Neural progenitor cell (in vitro differentiated cells): ENCODE results near the gene R3HDM4. TPM values are rescaled to one million over a fixed set of nuclear protein-coding genes. Genes with fewer than 3 reads are reported as not detected.

ENCODE experiments used
- DNase-seq: peaks from one replicate; pipeline ENCODE4 v3.0.0-alpha.2; 2016; ENCODE audit warnings: low spot score
- H2AFZ ChIP-seq: fragments of 200-600 bp; sonication (generic); replicated peaks from 2 replicates; pipeline ENCODE4 v1.6.1; 2016; ENCODE audit warnings: antibody characterized with exemption
- H3F3A ChIP-seq: fragments of 200-600 bp; sonication (generic); 2 replicates; pipeline ENCODE4 v1.6.1; 2016; ENCODE audit warnings: antibody characterized with exemption, low read depth
- H3K27ac ChIP-seq: fragments of 200-600 bp; sonication (generic); 2 replicates; pipeline ENCODE4 v1.5.1; 2016; ENCODE audit warnings: mild to moderate bottlenecking
- H3K27me3 ChIP-seq: fragments of 200-600 bp; sonication (generic); 2 replicates; pipeline ENCODE4 v1.6.1; 2016; ENCODE audit warnings: mild to moderate bottlenecking, moderate library complexity
- H3K36me3 ChIP-seq: fragments of 200-600 bp; sonication (generic); 2 replicates; pipeline ENCODE4 v1.5.1; 2016
- H3K4me1 ChIP-seq: fragments of 200-600 bp; sonication (generic); 2 replicates; pipeline ENCODE4 v1.6.1; 2016; ENCODE audit warnings: mixed run types
- H3K4me2 ChIP-seq: fragments of 200-600 bp; sonication (generic); 2 replicates; pipeline ENCODE4 v1.6.1; 2016
- H3K4me3 ChIP-seq: fragments of 200-600 bp; sonication (generic); 2 replicates; pipeline ENCODE4 v1.5.1; 2016
- H3K79me2 ChIP-seq: fragments of 200-600 bp; sonication (generic); 2 replicates; pipeline ENCODE4 v1.6.1; 2016; ENCODE audit warnings: low read depth
- H3K9ac ChIP-seq: fragments of 200-600 bp; sonication (generic); 2 replicates; pipeline ENCODE4 v1.6.1; 2016
- H3K9me3 ChIP-seq: fragments of 200-600 bp; sonication (generic); 2 replicates; pipeline ENCODE4 v1.5.1; 2016; ENCODE audit warnings: low read depth
- H4K20me1 ChIP-seq: fragments of 200-600 bp; sonication (generic); 2 replicates; pipeline ENCODE4 v1.6.1; 2016; ENCODE audit warnings: low read depth
- H3K27ac Mint-ChIP-seq: 3 replicates; pipeline ENCODE4 v1.8.0; 2021; ENCODE audit warnings: mixed read lengths
- H3K27me3 Mint-ChIP-seq: 2 replicates; pipeline ENCODE4 v1.8.0; 2022; ENCODE audit warnings: low read depth, mild to moderate bottlenecking, inconsistent platforms, moderate library complexity, mixed read lengths; ENCODE audit not compliant: insufficient read depth
- H3K36me3 Mint-ChIP-seq: 3 replicates; pipeline ENCODE4 v1.8.0; 2021; ENCODE audit warnings: mixed read lengths
- H3K4me1 Mint-ChIP-seq: 3 replicates; pipeline ENCODE4 v1.8.0; 2021; ENCODE audit warnings: mixed read lengths
- H3K4me3 Mint-ChIP-seq: 3 replicates; pipeline ENCODE4 v1.8.0; 2021; ENCODE audit warnings: mild to moderate bottlenecking, moderate library complexity, mixed read lengths
- H3K9me3 Mint-ChIP-seq: 3 replicates; pipeline ENCODE4 v1.8.0; 2020; ENCODE audit warnings: mixed read lengths
- EZH2 ChIP-seq: fragments of 200-600 bp; sonication (generic); IDR thresholded peaks from 2 replicates; pipeline ENCODE4 v1.6.1; 2017; ENCODE audit warnings: antibody characterized with exemption, mild to moderate bottlenecking, moderate library complexity
- EZH2phosphoT487 ChIP-seq: fragments of 200-600 bp; sonication (generic); IDR thresholded peaks from 2 replicates; pipeline ENCODE4 v1.6.1; 2017; ENCODE audit warnings: antibody characterized with exemption
- total RNA-seq: library from RNA; depleted of rRNA; stranded (reverse); fragments of >200 nt; gene quantifications from 2 replicates; pipeline ENCODE4 v1.2.3, GENCODE V29; 2015; ENCODE audit warnings: low replicate concordance
- TF ChIP-seq, protein P1 (sequence below): fragments of 200-600 bp; sonication (generic); IDR thresholded peaks from 2 replicates; pipeline ENCODE4 v1.5.1; 2017; ENCODE audit warnings: antibody characterized with exemption, mild to moderate bottlenecking

Gene R3HDM4
- total RNA-seq, 1 donor from 2014 or later: 22.7 TPM

DNA sequence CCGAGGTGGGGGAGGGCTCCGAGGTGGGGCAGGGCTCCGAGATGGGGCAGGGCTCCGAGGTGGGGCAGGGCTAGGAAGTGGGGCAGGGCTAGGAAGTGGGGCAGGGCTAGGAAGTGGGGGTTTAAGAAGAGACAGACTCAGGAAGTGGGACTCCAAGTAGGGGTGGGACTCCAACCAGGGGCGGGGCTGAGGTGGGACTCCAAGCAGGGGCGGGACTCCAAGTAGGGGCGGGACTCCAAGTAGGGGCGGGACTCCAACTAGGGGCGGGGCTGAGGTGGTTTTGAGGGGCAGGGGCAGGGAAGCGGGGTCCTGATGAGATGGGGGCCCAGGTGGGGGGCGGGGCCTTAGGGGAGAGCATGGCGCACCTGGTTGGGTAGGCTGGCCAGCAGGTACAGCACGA, 39.9 kb downstream of the R3HDM4 start:
- Mint-ChIP-seq H3K4me1 (peaks cover 2% of the 10 kb centered on the region), H3K27ac (no peak overlapping the region), H3K36me3 (peaks cover 9% of the 10 kb centered on the region), H3K4me3 (no peak overlapping the region), H3K9me3 (no peaks in the 10 kb centered on the region), H3K27me3 (peaks cover 5% of the 10 kb centered on the region)
- TF ChIP-seq EZH2phosphoT487: no peak
- TF ChIP-seq EZH2: no peak
- TF ChIP-seq, protein P1, sequence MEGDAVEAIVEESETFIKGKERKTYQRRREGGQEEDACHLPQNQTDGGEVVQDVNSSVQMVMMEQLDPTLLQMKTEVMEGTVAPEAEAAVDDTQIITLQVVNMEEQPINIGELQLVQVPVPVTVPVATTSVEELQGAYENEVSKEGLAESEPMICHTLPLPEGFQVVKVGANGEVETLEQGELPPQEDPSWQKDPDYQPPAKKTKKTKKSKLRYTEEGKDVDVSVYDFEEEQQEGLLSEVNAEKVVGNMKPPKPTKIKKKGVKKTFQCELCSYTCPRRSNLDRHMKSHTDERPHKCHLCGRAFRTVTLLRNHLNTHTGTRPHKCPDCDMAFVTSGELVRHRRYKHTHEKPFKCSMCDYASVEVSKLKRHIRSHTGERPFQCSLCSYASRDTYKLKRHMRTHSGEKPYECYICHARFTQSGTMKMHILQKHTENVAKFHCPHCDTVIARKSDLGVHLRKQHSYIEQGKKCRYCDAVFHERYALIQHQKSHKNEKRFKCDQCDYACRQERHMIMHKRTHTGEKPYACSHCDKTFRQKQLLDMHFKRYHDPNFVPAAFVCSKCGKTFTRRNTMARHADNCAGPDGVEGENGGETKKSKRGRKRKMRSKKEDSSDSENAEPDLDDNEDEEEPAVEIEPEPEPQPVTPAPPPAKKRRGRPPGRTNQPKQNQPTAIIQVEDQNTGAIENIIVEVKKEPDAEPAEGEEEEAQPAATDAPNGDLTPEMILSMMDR: no peak
- Histone ChIP-seq H3K4me1 (no peaks in the 10 kb centered on the region), H3K4me3 (no peak overlapping the region), H3K27me3 (no peaks in the 10 kb centered on the region), H3K4me2 (no peak overlapping the region), H3K79me2 (no peaks in the 10 kb centered on the region), H3K9me3 (no peaks in the 10 kb centered on the region), H3K36me3 (no peaks in the 10 kb centered on the region), H4K20me1 (peaks cover 6% of the 10 kb centered on the region), H3K27ac (no peak overlapping the region), H3F3A (peaks cover 22% of the 10 kb centered on the region), H3K9ac (no peak overlapping the region), H2AFZ (no peak overlapping the region)
- peak; percentile 62 for DNase-seq

DNA sequence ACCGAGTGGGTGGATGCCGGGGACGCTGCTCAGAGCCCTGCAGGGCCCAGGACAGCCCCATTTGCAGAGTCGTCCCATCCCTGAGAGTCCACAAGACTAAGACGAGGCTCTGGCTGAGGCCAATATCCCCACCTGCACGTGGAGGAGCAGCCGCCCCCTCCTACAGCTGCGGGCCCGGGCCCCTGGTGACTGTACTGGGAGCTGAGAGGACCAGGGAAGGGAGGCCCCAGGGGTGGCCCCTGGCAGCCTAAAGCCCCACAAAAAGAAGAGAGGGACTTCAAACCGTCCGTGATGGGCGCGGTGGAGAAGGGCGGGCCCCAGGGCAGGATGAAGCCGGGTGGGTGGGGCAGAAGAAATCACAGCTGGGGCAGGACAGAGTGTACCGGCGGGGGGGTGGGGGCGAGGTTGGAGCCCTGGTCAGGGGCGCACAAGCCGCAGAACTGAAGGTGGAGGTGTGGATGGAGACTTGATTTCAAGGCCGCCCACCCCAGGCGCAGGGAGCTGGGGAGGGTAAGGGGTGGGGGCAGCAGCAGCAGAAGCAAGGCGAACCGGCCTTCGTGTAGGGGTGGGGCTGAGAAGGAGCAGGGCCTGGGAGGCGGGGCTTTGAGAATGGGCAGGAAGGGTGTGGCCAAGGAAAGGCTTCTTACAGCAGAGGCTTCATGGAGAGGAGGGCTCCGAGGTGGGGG, 40.6 kb downstream of the R3HDM4 start:
- Histone ChIP-seq H3K27ac (peak overlapping the region; percentile 68), H2AFZ (no peak overlapping the region), H3K4me1 (peaks cover 6% of the 10 kb centered on the region), H3K4me3 (no peak overlapping the region), H3K9me3 (no peaks in the 10 kb centered on the region), H3K4me2 (peak overlapping the region; percentile 42), H4K20me1 (peaks cover 13% of the 10 kb centered on the region), H3K79me2 (no peaks in the 10 kb centered on the region), H3K9ac (no peak overlapping the region), H3K36me3 (no peaks in the 10 kb centered on the region), H3F3A (peaks cover 28% of the 10 kb centered on the region), H3K27me3 (no peaks in the 10 kb centered on the region)
- no peak overlapping the region for H3K4me3 Mint-ChIP-seq
- peaks cover 5% of the 10 kb centered on the region for H3K4me1 Mint-ChIP-seq
- no peak for TF ChIP-seq EZH2phosphoT487
- TF ChIP-seq, protein P1: no peak
- TF ChIP-seq EZH2: no peak
- H3K27me3 Mint-ChIP-seq: peaks cover 5% of the 10 kb centered on the region
- peaks cover 12% of the 10 kb centered on the region for H3K36me3 Mint-ChIP-seq
- no peak overlapping the region for H3K27ac Mint-ChIP-seq
- peak; percentile 85 for DNase-seq
- H3K9me3 Mint-ChIP-seq: no peaks in the 10 kb centered on the region

DNA sequence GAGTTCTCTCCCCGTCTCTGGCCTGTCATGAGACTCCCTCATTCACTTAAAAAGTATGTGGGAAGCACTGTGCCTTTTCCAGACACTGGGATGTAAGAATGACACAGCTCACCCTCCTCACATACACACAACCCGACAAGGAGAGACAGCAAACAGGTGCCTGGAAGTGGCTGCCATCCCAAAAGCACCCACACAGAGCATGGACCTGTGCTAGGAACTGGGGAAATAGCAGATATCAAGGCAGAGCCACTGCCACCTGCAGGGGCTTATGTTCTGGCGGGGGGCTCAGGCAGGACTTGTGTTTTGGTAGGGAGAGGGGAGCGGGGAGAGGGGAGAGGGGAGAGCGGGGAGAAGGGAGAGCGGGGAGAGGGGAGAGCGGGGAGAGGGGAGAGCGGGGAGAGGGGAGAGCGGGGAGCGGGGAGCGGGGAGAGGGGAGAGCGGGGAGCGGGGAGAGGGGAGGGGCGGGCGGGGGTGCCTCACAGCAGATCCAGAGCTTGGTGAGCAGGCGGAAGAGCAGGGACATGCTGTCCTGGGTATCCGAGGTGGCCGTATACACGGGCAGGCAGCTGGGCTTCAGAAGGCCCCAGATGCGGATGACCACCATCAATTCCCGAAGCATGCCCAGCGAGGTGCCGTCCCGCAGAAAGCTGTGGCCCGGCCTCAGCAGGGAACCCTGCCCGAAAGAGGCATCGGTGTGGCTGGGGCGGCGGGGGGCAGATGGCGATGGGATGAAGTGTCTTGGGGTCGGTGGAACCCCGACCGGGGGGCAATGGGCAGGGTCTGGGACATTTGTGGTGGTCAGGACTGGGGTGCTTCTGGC, 41.4 kb downstream of the R3HDM4 start:
- H3K4me1 Mint-ChIP-seq: peaks cover 7% of the 10 kb centered on the region
- Histone ChIP-seq H3F3A (peaks cover 30% of the 10 kb centered on the region), H3K9ac (no peak overlapping the region), H3K9me3 (no peaks in the 10 kb centered on the region), H3K79me2 (no peaks in the 10 kb centered on the region), H3K27ac (peak overlapping the region; percentile 68), H4K20me1 (peaks cover 20% of the 10 kb centered on the region), H3K36me3 (no peaks in the 10 kb centered on the region), H3K4me3 (no peak overlapping the region), H3K27me3 (no peaks in the 10 kb centered on the region), H3K4me2 (peak overlapping the region; percentile 13), H3K4me1 (peaks cover 7% of the 10 kb centered on the region), H2AFZ (no peak overlapping the region)
- H3K9me3 Mint-ChIP-seq: no peaks in the 10 kb centered on the region
- TF ChIP-seq, protein P1: no peak
- TF ChIP-seq EZH2phosphoT487: no peak
- TF ChIP-seq EZH2: no peak
- H3K36me3 Mint-ChIP-seq: peaks cover 13% of the 10 kb centered on the region
- H3K4me3 Mint-ChIP-seq: peak overlapping the region; percentile 53
- peaks cover 5% of the 10 kb centered on the region for H3K27me3 Mint-ChIP-seq
- no peak overlapping the region for H3K27ac Mint-ChIP-seq
- DNase-seq: peak; percentile 75
